Left lung (tissue), 10 donors: ENCODE results near the gene C6orf89. TPM values are rescaled to one million over a fixed set of nuclear protein-coding genes. Genes with fewer than 3 reads are reported as not detected.
A peak's percentile ranks its signal among the peaks of the same experiment; 100 is the strongest.

Experiments used
- ATAC-seq: fragments of 200-7000 bp; cut with Tn5 transposase; one replicate; pipeline ENCODE4 v1.9.1; 2020; ENCODE audit warnings: moderate library complexity
- DNase-seq, 4 donors: peaks; one replicate each; pipeline ENCODE4 v3.0.0-alpha.2; 2013 to 2020
- H3K27ac ChIP-seq, 2 donors: fragments of 200-600 bp; sonication (generic) in 1 of 2; one replicate each; pipeline versions ENCODE4 v1.5.0 to v1.8.0; 2020 to 2021
- H3K27me3 ChIP-seq, 2 donors: fragments of 200-600 bp; sonication (generic) in 1 of 2; one replicate each; pipeline versions ENCODE4 v1.5.0 to v1.8.0; 2020 to 2021
- H3K36me3 ChIP-seq, 2 donors: fragments of 200-600 bp; sonication (generic) in 1 of 2; one replicate each; pipeline versions ENCODE4 v1.5.0 to v1.8.0; 2020 to 2021
- H3K4me1 ChIP-seq, 2 donors: fragments of 200-600 bp; one replicate each; pipeline ENCODE4 v1.8.0; 2021
- H3K4me3 ChIP-seq, 2 donors: fragments of 200-600 bp; sonication (generic) in 1 of 2; one replicate each; pipeline versions ENCODE4 v1.5.0 to v1.8.0; 2020 to 2021; ENCODE audit warnings: mild to moderate bottlenecking in 1 of 2
- H3K9me3 ChIP-seq, 2 donors: fragments of 200-600 bp; sonication (generic) in 1 of 2; one replicate each; pipeline versions ENCODE4 v1.5.0 to v1.8.0; 2020 to 2021
- intact Hi-C, 2 donors: fragments of 100-400 bp; cut with DNase I; formaldehyde crosslinking; loops; one replicate each; pipeline versions ENCODE4 v1.11.2 to v1.14.2; 2022
- polyA plus RNA-seq, 6 donors: library from polyadenylated mRNA; unstranded; fragments of 120-200 nt; gene quantifications; one replicate each; pipeline ENCODE4 v1.2.1, GENCODE V29; 2013; ENCODE audit not compliant: insufficient read length in 6 of 6
- total RNA-seq, 2 donors: library from RNA; stranded (reverse); fragmentation: NEBNext Ultra II Directional; extraction: Animal tissue kit (Norgen Biotek cat#: 25700); gene quantifications; one replicate each; pipeline ENCODE4 v1.2.1, GENCODE V29; 2021
- TF ChIP-seq, protein P1 (sequence below), 2 donors: fragments of 200-600 bp; sonication (generic) in 1 of 2; IDR thresholded peaks; one replicate each; pipeline versions ENCODE4 v1.5.0 to v1.8.0; 2021; ENCODE audit warnings: antibody characterized with exemption in 2 of 2
- donor health status: DM: no; HTN: yes; CAD: no.
- donor health status: DM: no; HTN: no; CAD: no.

C6orf89 gene
- total and polyA plus RNA-seq, 8 donors, result 43.8 to 59.6 (median 48.0) TPM

DNA sequence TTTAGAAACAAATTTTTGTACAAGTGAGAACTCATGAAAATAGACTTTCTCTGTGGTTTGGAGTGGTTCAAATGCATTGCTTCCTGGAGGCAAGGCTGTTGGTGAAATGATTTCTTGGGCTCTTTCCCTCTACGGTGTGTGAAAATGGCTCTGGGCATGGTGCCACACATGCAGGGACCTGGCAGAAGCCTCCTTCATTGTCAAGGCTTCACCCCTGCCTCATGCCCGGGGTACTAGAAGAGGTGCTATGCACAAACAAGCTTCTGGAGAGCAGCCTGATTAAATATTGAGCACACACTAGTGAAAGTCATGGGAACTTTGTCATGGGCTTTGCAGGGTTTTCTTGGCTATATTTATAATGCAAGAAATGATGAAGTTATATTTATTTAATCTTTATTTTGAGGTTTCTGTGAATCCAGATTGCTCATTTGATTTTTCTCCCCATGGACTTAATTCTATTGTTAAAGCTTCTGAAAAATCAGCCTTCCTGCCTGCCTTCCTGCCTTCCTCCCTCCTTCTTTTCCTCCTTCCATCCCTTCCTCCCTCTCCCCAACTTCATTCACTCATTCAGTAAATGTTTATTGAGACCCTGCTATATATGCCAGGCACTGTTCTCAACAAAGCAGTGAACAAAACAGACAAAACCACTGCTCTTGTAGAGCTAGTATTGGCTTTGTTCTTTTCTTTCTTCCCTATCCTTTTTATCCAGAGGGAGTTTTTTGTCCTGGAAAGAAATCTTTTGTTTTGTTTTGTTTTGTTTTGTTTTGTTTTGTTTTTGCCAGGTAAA lies 21.0 kb downstream of the C6orf89 start:
- ATAC-seq, result peak; percentile 89
- no peaks in the 10 kb centered on the region for H3K27me3 ChIP-seq
- intact Hi-C loops, result no loop called here
- peak overlapping the region; percentile 35 to 53 for H3K27ac ChIP-seq
- peaks cover 0 to 64% of the 10 kb centered on the region in 2 donors for H3K36me3 ChIP-seq
- no peak overlapping the region for H3K4me3 ChIP-seq
- H3K9me3 ChIP-seq, result no peaks in the 10 kb centered on the region
- H3K4me1 ChIP-seq, result peaks cover 0 to 29% of the 10 kb centered on the region in 2 donors
- TF ChIP-seq, protein P1, sequence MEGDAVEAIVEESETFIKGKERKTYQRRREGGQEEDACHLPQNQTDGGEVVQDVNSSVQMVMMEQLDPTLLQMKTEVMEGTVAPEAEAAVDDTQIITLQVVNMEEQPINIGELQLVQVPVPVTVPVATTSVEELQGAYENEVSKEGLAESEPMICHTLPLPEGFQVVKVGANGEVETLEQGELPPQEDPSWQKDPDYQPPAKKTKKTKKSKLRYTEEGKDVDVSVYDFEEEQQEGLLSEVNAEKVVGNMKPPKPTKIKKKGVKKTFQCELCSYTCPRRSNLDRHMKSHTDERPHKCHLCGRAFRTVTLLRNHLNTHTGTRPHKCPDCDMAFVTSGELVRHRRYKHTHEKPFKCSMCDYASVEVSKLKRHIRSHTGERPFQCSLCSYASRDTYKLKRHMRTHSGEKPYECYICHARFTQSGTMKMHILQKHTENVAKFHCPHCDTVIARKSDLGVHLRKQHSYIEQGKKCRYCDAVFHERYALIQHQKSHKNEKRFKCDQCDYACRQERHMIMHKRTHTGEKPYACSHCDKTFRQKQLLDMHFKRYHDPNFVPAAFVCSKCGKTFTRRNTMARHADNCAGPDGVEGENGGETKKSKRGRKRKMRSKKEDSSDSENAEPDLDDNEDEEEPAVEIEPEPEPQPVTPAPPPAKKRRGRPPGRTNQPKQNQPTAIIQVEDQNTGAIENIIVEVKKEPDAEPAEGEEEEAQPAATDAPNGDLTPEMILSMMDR (IDR thresholded peaks at IDR 0.05), result no peak
- peak in 2 of 4 donors; percentile 77 to 79 for DNase-seq

- H3K27me3 ChIP-seq, result no peaks in the 10 kb centered on the region
- H3K4me3 ChIP-seq, result no peak overlapping the region
- H3K4me1 ChIP-seq, result peaks cover 4 to 34% of the 10 kb centered on the region in 2 donors
- no peaks in the 10 kb centered on the region for H3K9me3 ChIP-seq
- TF ChIP-seq, protein P1 (IDR thresholded peaks at IDR 0.05), result no peak
- ATAC-seq (peak; percentile 77), DNase-seq (peak in 2 of 4 donors; percentile 49 to 53)
- H3K36me3 ChIP-seq, result peaks cover 0 to 64% of the 10 kb centered on the region in 2 donors
- peak overlapping the region; percentile 35 to 53 for H3K27ac ChIP-seq
- intact Hi-C loops, result no loop called here
These were observed 22.0 kb downstream of the C6orf89 start for GRCh38 chr6:36907781-36908180.

DNA sequence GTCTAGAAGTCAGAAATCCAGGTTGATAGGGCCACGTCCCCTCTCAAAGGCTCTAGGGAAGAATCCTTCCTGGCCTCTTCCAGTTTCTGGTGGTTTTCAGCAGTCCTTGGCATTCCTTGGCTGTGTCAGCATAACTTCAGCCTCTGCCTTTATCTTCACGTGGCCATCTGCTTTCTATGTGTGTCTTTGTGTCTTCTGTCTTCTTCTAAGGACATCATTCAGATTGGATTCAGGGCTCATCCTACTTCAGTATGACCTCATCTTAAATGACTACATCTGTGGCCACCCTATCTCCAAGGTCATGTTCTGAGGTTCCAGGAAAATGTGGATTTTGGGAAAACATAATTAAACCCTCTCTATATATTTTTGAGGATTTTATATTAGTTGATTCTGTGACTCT lies 23.0 kb downstream of the C6orf89 start:
- DNase-seq (no peak), ATAC-seq (peak; percentile 15)
- no peak overlapping the region for H3K27ac ChIP-seq
- no peaks in the 10 kb centered on the region for H3K27me3 ChIP-seq
- H3K4me1 ChIP-seq, result peaks cover 4 to 34% of the 10 kb centered on the region in 2 donors
- H3K4me3 ChIP-seq, result no peak overlapping the region
- peaks cover 0 to 61% of the 10 kb centered on the region in 2 donors for H3K36me3 ChIP-seq
- intact Hi-C loops, result no loop called here
- H3K9me3 ChIP-seq, result no peaks in the 10 kb centered on the region
- TF ChIP-seq, protein P1 (IDR thresholded peaks at IDR 0.05), result no peak

DNA sequence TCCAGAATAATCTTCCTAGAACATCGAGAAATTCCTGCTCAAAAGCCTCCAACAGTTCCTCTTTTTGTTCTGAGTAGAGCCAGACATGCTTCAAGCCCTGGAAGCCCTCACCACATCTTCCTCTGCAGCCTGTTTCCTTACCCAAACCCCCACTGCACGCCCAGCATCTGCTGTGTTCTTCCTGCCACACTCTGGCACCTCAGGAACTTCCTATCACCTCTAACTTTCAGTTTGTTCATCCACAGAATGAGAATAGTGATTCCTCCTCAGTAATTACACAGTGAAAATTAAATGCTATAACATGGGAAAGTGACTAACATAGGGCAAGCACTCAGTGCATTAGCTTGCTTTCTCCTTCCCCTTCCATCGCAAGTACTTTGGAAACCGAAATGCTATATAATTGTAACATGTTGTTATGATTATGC lies 26.3 kb downstream of the C6orf89 start:
- Histone ChIP-seq H3K27ac (no peak overlapping the region), H3K27me3 (no peaks in the 10 kb centered on the region), H3K36me3 (peaks cover 0 to 66% of the 10 kb centered on the region in 2 donors), H3K4me1 (peaks cover 15 to 32% of the 10 kb centered on the region in 2 donors), H3K9me3 (no peaks in the 10 kb centered on the region), H3K4me3 (no peak overlapping the region)
- TF ChIP-seq, protein P1 (IDR thresholded peaks at IDR 0.05), result no peak
- DNase-seq (no peak), ATAC-seq (no peak)
- intact Hi-C loops, result no loop called here

- ATAC-seq (no peak), DNase-seq (no peak)
- no peaks in the 10 kb centered on the region for H3K9me3 ChIP-seq
- TF ChIP-seq, protein P1 (IDR thresholded peaks at IDR 0.05), result no peak
- peaks cover 15 to 30% of the 10 kb centered on the region in 2 donors for H3K4me1 ChIP-seq
- no peaks in the 10 kb centered on the region for H3K27me3 ChIP-seq
- no peak overlapping the region for H3K4me3 ChIP-seq
- intact Hi-C loops, result no loop called here
- peaks cover 0 to 72% of the 10 kb centered on the region in 2 donors for H3K36me3 ChIP-seq
- H3K27ac ChIP-seq, result no peak overlapping the region
These were observed 26.8 kb downstream of the C6orf89 start for GRCh38 chr6:36912586-36912985.
